ENCODE data around the gene CHPT1. TPM values are rescaled to one million over a fixed set of nuclear protein-coding genes. Genes with fewer than 3 reads are reported as not detected.

CHPT1 gene
- total and polyA plus RNA-seq, 2 of the 13 experiments (the other 11 are each of a cell fraction or from before 2014, with no cell fraction given) = 117 to 178 TPM

DNA sequence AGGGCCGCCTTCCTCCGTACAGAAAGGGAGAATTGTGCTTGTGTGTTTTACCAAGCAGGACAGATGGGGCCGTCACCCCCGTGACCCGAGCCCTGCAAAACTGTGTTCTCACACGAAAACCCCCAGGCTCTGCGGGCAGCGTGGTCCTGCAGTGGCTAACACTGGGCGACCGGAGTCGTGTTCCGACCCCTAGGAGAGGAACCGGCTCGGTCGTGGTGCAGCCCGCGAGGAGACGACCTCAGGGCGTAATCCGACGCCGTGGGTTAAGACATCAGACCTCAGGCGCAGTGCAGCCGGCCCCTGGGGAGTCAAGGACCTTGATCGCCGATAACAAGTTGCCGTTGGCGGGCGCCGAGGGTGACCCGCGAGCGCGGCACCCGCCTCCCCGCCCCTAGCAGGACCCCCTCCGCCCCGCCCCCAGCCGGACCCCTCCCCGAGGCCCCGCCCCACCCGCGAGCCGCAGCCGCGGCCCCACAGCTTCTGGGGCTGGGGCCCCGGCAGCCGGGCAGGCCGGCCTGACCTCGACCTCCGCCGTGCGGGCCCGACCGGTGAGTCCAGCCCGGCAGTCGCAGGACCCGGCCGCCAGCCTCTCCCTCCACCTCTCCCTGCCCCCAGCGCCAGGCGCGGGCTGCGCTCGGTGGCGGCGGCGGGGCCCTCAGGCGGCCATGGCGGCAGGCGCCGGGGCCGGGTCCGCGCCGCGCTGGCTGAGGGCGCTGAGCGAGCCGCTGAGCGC, at the start of gene CHPT1 (continued):
- TF ChIP-seq ELF4 (CRISPR knock-in tag; IDR thresholded peaks at IDR 0.05; ENCODE audit: borderline replicate concordance) = no peak
- TF ChIP-seq SIN3B (IDR thresholded peaks at IDR 0.05; ENCODE audit: low read length) = no peak
- no peak for TF ChIP-seq JUN (CRISPR knock-in tag; IDR thresholded peaks at IDR 0.05)
- 0 out of 2 replicates have a peak, but pooled peaks have one; percentile 16 for TF ChIP-seq ZNF564 (CRISPR knock-in tag; IDR thresholded peaks at IDR 0.05)
- no peak for TF ChIP-seq FIP1L1 (IDR thresholded peaks at IDR 0.05; ENCODE audit: borderline replicate concordance, insufficient read depth, low read depth, low read length)
- 0 out of 2 replicates have a peak, but pooled peaks have one; percentile 43 for TF ChIP-seq KAT7 (CRISPR knock-in tag; IDR thresholded peaks at IDR 0.05; ENCODE audit: borderline replicate concordance)
- no peak for TF ChIP-seq HINFP (CRISPR knock-in tag; IDR thresholded peaks at IDR 0.05; ENCODE audit: low read depth)
- TF ChIP-seq SP1 (IDR thresholded peaks at IDR 0.05) = no peak
- TF ChIP-seq SP1 (CRISPR knock-in tag; IDR thresholded peaks at IDR 0.05) = no peak; the same call in 1 of the 2 replicates
- no peak for TF ChIP-seq ZNF296 (CRISPR knock-in tag; conservative IDR thresholded peaks at IDR 0.05)
- TF ChIP-seq, protein P1, sequence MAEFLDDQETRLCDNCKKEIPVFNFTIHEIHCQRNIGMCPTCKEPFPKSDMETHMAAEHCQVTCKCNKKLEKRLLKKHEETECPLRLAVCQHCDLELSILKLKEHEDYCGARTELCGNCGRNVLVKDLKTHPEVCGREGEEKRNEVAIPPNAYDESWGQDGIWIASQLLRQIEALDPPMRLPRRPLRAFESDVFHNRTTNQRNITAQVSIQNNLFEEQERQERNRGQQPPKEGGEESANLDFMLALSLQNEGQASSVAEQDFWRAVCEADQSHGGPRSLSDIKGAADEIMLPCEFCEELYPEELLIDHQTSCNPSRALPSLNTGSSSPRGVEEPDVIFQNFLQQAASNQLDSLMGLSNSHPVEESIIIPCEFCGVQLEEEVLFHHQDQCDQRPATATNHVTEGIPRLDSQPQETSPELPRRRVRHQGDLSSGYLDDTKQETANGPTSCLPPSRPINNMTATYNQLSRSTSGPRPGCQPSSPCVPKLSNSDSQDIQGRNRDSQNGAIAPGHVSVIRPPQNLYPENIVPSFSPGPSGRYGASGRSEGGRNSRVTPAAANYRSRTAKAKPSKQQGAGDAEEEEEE (CRISPR knock-in tag; IDR thresholded peaks at IDR 0.05; ENCODE audit: borderline replicate concordance) = no peak
- no peak for TF ChIP-seq ZNF562 (CRISPR knock-in tag; IDR thresholded peaks at IDR 0.05; ENCODE audit: borderline replicate concordance)
- no peak for TF ChIP-seq ZNF737 (CRISPR knock-in tag; IDR thresholded peaks at IDR 0.05; ENCODE audit: borderline replicate concordance)
- no peak for TF ChIP-seq IKZF1 (IDR thresholded peaks at IDR 0.05)
- TF ChIP-seq TFE3 (CRISPR knock-in tag; IDR thresholded peaks at IDR 0.05) = no peak
- TF ChIP-seq ZNF12 (CRISPR knock-in tag; IDR thresholded peaks at IDR 0.05) = no peak
- peak; percentile 73; the same call in 1 of the 2 replicates for TF ChIP-seq MAF1 (CRISPR knock-in tag; IDR thresholded peaks at IDR 0.05; ENCODE audit: borderline replicate concordance)
- TF ChIP-seq ZNF883 (CRISPR knock-in tag; IDR thresholded peaks at IDR 0.05; ENCODE audit: not compliant biosample characterization) = no peak
- TF ChIP-seq CERS6 (CRISPR knock-in tag; IDR thresholded peaks at IDR 0.05) = no peak
- TF ChIP-seq ZNF326 (CRISPR knock-in tag; IDR thresholded peaks at IDR 0.05; ENCODE audit: borderline replicate concordance) = no peak
- peak; percentile 60 for TF ChIP-seq SAP130 (CRISPR knock-in tag; IDR thresholded peaks at IDR 0.05; ENCODE audit: low read depth)
- no peak for TF ChIP-seq ZEB1 (IDR thresholded peaks at IDR 0.05; ENCODE audit: insufficient replicate concordance, low read depth)
- TF ChIP-seq RFX1 (IDR thresholded peaks at IDR 0.05) = no peak
- no peak for TF ChIP-seq RFX3 (CRISPR knock-in tag; IDR thresholded peaks at IDR 0.05)
- no peak for TF ChIP-seq FOSL1 (CRISPR knock-in tag; IDR thresholded peaks at IDR 0.05; ENCODE audit: borderline replicate concordance)
